ENCODE measurements around the gene ART1.
A peak's percentile ranks its signal among the peaks of the same experiment; 100 is the strongest.

Gene ART1

DNA sequence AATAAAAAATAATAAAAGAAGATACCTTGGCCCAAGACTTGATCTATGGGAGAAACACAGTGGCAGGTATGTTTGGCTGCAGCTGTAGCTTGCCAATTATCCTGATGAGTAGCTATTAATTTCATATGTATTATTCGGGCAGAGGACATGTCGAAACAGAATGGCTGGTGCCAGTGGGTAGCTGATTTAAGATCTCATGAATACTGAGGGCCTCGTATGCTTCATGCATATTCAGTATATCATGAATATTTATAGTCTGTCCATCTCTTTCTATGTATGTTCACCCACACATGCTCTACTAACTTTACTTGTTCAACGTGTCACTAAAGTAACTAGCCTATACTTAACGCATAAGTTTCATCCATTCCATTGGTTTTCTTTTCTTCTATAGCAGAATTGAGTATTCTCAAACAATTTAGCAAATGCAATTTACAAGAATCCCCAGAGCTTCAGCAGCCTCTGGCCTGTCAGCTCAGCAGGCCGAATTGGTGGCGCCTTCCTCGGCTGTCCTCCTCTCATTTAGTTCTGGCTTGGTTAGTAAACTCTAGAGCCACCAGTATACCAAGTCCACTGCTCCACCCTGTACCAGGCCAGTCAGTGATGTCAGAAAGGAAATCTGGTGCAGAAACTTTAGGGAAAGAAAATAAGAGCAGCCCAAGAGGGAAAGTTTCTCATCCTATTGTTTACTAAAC is 21.0 kb upstream of the ART1 start:
- no peak overlapping the region for H3K4me3 ChIP-seq (replicated peaks; ENCODE audit: low read depth, low read length)
- DNase-seq (ENCODE audit: extremely low read depth, insufficient read length): no peak
- H3K36me3 ChIP-seq (ENCODE audit: control insufficient read depth, insufficient read depth, low read length): no peaks in the 10 kb centered on the region
- TF ChIP-seq, protein P1, sequence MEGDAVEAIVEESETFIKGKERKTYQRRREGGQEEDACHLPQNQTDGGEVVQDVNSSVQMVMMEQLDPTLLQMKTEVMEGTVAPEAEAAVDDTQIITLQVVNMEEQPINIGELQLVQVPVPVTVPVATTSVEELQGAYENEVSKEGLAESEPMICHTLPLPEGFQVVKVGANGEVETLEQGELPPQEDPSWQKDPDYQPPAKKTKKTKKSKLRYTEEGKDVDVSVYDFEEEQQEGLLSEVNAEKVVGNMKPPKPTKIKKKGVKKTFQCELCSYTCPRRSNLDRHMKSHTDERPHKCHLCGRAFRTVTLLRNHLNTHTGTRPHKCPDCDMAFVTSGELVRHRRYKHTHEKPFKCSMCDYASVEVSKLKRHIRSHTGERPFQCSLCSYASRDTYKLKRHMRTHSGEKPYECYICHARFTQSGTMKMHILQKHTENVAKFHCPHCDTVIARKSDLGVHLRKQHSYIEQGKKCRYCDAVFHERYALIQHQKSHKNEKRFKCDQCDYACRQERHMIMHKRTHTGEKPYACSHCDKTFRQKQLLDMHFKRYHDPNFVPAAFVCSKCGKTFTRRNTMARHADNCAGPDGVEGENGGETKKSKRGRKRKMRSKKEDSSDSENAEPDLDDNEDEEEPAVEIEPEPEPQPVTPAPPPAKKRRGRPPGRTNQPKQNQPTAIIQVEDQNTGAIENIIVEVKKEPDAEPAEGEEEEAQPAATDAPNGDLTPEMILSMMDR (IDR thresholded peaks at IDR 0.05; ENCODE audit: insufficient read depth, low read length, poor library complexity, severe bottlenecking): no peak
- H3K27me3 ChIP-seq (replicated peaks; ENCODE audit: control insufficient read depth, insufficient read depth, low read length): no peaks in the 10 kb centered on the region

DNA sequence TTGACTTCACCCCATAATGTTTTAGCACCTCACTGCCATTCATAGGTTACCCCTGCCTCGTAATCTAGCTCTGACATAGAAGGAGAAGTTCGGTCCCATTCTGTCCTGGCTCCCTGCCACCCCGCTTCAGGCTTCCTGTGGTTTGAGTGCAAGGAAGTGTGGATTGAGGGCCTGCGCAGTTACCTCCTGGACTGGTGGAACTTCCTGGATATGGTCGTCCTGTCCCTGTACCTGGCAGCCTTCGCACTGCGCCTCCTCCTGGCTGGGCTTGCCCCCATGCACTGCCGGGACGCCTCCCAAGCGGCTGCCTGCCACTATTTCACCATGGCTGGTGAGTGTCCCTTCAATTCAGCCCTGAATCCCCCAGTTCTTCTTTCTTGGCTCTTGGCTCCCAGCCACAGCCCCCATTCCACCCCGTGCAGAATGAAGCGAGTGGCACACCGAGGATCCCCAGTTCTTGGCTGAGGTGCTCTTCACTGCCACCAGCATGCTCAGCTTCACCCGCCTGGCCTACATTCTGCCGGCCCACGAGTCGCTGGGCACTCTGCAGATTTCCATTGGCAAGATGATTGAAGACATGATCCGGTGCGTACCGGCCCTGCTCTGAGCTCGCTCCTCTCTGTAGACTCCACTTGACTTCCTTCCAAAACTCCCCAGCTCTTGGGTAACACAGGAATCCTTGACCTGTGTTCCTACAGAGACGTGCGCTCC is 18.5 kb upstream of the ART1 start:
- Histone ChIP-seq H3K36me3 (ENCODE audit: control insufficient read depth, insufficient read depth, low read length) (no peaks in the 10 kb centered on the region), H3K27me3 (replicated peaks; ENCODE audit: control insufficient read depth, insufficient read depth, low read length) (no peaks in the 10 kb centered on the region), H3K4me3 (replicated peaks; ENCODE audit: low read depth, low read length) (no peak overlapping the region)
- DNase-seq (ENCODE audit: extremely low read depth, insufficient read length): no peak
- TF ChIP-seq, protein P1 (IDR thresholded peaks at IDR 0.05; ENCODE audit: insufficient read depth, low read length, poor library complexity, severe bottlenecking): peak; percentile 22

DNA sequence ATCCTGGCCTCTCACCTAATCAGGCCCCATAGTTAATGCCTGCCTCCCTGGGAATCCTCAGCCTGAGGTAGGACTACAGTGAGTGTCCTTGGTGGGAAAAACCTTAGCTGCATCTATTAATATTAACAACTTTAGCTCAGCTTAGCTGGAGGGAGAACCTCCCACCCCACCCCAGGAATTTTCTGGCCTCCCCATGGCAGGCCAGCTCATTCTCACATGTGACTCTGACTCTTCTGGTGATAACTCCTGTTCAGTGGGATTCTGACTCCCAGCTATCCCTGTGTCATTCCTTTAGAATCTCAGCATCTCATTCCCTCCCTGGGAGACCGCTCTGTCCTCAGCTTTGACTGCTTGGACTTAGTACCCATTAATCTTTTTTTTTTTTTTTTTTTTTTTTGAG is 17.6 kb upstream of the ART1 start:
- TF ChIP-seq, protein P1 (IDR thresholded peaks at IDR 0.05; ENCODE audit: insufficient read depth, low read length, poor library complexity, severe bottlenecking): no peak
- no peak overlapping the region for H3K4me3 ChIP-seq (replicated peaks; ENCODE audit: low read depth, low read length)
- no peak for DNase-seq (ENCODE audit: extremely low read depth, insufficient read length)
- H3K36me3 ChIP-seq (ENCODE audit: control insufficient read depth, insufficient read depth, low read length): no peaks in the 10 kb centered on the region
- H3K27me3 ChIP-seq (replicated peaks; ENCODE audit: control insufficient read depth, insufficient read depth, low read length): no peaks in the 10 kb centered on the region

DNA sequence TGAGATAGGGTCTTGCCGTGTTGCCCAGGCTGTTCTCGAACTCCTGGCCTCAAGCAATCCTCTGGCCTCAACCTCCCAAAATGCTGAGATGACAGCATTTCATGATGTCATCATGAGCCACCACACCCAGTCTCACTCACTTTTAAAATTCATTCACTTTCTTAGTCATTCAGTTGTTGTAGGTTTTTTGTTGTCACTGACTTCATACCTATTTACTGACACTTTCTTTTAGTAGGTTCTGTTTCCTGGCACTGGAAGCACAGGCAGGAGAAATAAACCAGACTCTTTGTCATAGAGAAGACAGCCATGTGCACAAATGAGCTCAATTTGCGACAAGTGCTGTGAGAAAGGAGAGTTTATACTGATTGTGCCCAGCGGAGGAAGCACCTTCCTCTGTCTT is 13.6 kb upstream of the ART1 start:
- TF ChIP-seq, protein P1 (IDR thresholded peaks at IDR 0.05; ENCODE audit: insufficient read depth, low read length, poor library complexity, severe bottlenecking): no peak
- H3K27me3 ChIP-seq (replicated peaks; ENCODE audit: control insufficient read depth, insufficient read depth, low read length): 0 out of 2 replicates have a peak, but pooled peaks cover 2% of the 10 kb centered on the region
- DNase-seq (ENCODE audit: extremely low read depth, insufficient read length): no peak
- no peak overlapping the region for H3K4me3 ChIP-seq (replicated peaks; ENCODE audit: low read depth, low read length)
- H3K36me3 ChIP-seq (ENCODE audit: control insufficient read depth, insufficient read depth, low read length): no peaks in the 10 kb centered on the region

DNA sequence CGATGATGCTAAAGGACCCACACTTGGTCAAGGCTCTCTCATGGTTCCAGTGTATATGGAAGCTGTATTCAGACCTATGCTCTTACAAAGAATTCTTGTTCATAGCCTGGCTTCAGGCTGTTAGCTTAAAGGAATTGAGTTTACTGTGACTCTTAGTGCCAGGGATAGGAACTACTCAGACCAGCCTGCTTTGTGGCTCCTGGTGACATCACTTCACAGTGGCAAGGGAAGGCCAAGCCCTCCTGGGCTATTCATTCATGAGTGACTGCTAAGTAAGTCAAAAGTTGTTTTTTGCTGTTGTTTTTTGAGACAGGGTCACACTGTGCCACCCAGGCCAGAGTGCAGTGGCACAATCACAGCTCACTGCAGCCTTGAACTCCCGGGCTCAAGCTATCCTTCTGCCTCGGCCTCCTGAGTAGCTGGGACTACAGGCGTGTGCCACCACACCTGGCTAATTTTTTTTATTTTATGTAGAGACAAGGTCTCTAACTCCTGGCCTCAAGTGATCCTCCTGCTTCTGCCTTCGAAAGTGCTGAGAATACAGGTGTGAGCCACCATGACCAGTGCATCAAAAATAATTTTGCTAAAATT is 12.8 kb upstream of the ART1 start:
- DNase-seq (ENCODE audit: extremely low read depth, insufficient read length): no peak
- H3K4me3 ChIP-seq (replicated peaks; ENCODE audit: low read depth, low read length): no peak overlapping the region
- H3K36me3 ChIP-seq (ENCODE audit: control insufficient read depth, insufficient read depth, low read length): no peaks in the 10 kb centered on the region
- TF ChIP-seq, protein P1 (IDR thresholded peaks at IDR 0.05; ENCODE audit: insufficient read depth, low read length, poor library complexity, severe bottlenecking): no peak
- 0 out of 2 replicates have a peak, but pooled peaks cover 2% of the 10 kb centered on the region for H3K27me3 ChIP-seq (replicated peaks; ENCODE audit: control insufficient read depth, insufficient read depth, low read length)

Measured in GM06990 (cell line).